Measurements from ENCODE around the gene RNF2. TPM values are rescaled to one million over a fixed set of nuclear protein-coding genes. Genes with fewer than 3 reads are reported as not detected.

Gene RNF2
- polyA plus RNA-seq, 3 donors = 15.5 to 25.2 (median 19.3) TPM

- H3K36me3 Mint-ChIP-seq = peaks cover 70 to 84% of the 10 kb centered on the region in 2 donors
These were observed 87.2 kb downstream of the RNF2 start for GRCh38 chr1:185132534-185132933.

GRCh38 chr1:185137896-185138545, 92.7 kb downstream of the RNF2 start:
- H3K9me3 ChIP-seq (replicated peaks in 1 of 2; ENCODE audit: control insufficient read depth in 1 of 2, insufficient read depth in 1 of 2, low read length in 2 of 2) = peaks cover 0 to 4% of the 10 kb centered on the region in 2 donors
- Mint-ChIP-seq H3K27me3 (ENCODE audit: low read depth in 3 of 3) (no peaks in the 10 kb centered on the region), H3K4me1 (no peaks in the 10 kb centered on the region), H3K27ac (no peak overlapping the region), H3K4me3 (no peak overlapping the region), H3K36me3 (peaks cover 72 to 81% of the 10 kb centered on the region in 2 donors), H3K9me3 (peaks cover 0 to 8% (median 5%) of the 10 kb centered on the region in 7 donors)
- DNase-seq = no peak
- no peak overlapping the region for H3K9ac ChIP-seq (ENCODE audit: insufficient read depth, low read length, poor library complexity, severe bottlenecking)
- no peak overlapping the region for H3K27ac ChIP-seq (ENCODE audit: low read depth in 1 of 2, low read length in 2 of 2)
- WGBS (ENCODE audit: insufficient coverage) = no CpG with 5 or more reads among the region's 1 CpG
- no peaks in the 10 kb centered on the region for H3K27me3 ChIP-seq (ENCODE audit: control insufficient read depth in 2 of 2, insufficient read depth in 2 of 2, low read length in 2 of 2)
- H3K4me1 ChIP-seq (ENCODE audit: control insufficient read depth in 1 of 2, insufficient read depth in 2 of 2, low read length in 2 of 2) = no peaks in the 10 kb centered on the region
- intact Hi-C loops (cut with micrococcal nuclease) = no loop called here
- no peaks in the 10 kb centered on the region for H4K20me1 ChIP-seq (ENCODE audit: insufficient read depth, low read length)
- TF ChIP-seq CTCF (IDR thresholded peaks at IDR 0.05) = no peak
- no peak overlapping the region for H2AFZ ChIP-seq (ENCODE audit: insufficient read depth, low read depth, low read length, poor library complexity, severe bottlenecking)
- H3K4me2 ChIP-seq (replicated peaks; ENCODE audit: extremely low read depth, low read length, poor library complexity, severe bottlenecking) = no peak overlapping the region
- peaks cover 76 to 97% of the 10 kb centered on the region in 2 donors for H3K36me3 ChIP-seq (replicated peaks in 1 of 2; ENCODE audit: control insufficient read depth in 1 of 2, insufficient read depth in 2 of 2, low read length in 2 of 2)
- H3K79me2 ChIP-seq (ENCODE audit: insufficient read depth, low read length) = no peaks in the 10 kb centered on the region
- H3K4me3 ChIP-seq (replicated peaks in 1 of 3; ENCODE audit: low read depth in 2 of 3, low read length in 3 of 3) = no peak overlapping the region

More at GRCh38 chr1:185132534-185132933, 87.2 kb downstream of the RNF2 start:
- Histone ChIP-seq H3K4me1 (ENCODE audit: control insufficient read depth in 1 of 2, insufficient read depth in 2 of 2, low read length in 2 of 2) (no peaks in the 10 kb centered on the region), H3K4me2 (replicated peaks; ENCODE audit: extremely low read depth, low read length, poor library complexity, severe bottlenecking) (no peak overlapping the region), H3K9ac (ENCODE audit: insufficient read depth, low read length, poor library complexity, severe bottlenecking) (no peak overlapping the region), H3K9me3 (replicated peaks in 1 of 2; ENCODE audit: control insufficient read depth in 1 of 2, insufficient read depth in 1 of 2, low read length in 2 of 2) (peaks cover 0 to 9% of the 10 kb centered on the region in 2 donors), H3K79me2 (ENCODE audit: insufficient read depth, low read length) (no peaks in the 10 kb centered on the region), H3K4me3 (replicated peaks in 1 of 3; ENCODE audit: low read depth in 2 of 3, low read length in 3 of 3) (no peak overlapping the region), H3K27ac (ENCODE audit: low read depth in 1 of 2, low read length in 2 of 2) (no peak overlapping the region), H4K20me1 (ENCODE audit: insufficient read depth, low read length) (no peaks in the 10 kb centered on the region), H3K27me3 (ENCODE audit: control insufficient read depth in 2 of 2, insufficient read depth in 2 of 2, low read length in 2 of 2) (no peaks in the 10 kb centered on the region), H2AFZ (ENCODE audit: insufficient read depth, low read depth, low read length, poor library complexity, severe bottlenecking) (no peak overlapping the region), H3K36me3 (replicated peaks in 1 of 2; ENCODE audit: control insufficient read depth in 1 of 2, insufficient read depth in 2 of 2, low read length in 2 of 2) (peaks cover 62 to 99% of the 10 kb centered on the region in 2 donors)
- H3K9me3 Mint-ChIP-seq = peaks cover 0 to 16% (median 11%) of the 10 kb centered on the region in 7 donors
- TF ChIP-seq CTCF (IDR thresholded peaks at IDR 0.05) = no peak
- H3K4me3 Mint-ChIP-seq = no peak overlapping the region
- WGBS (ENCODE audit: insufficient coverage) = no CpG with 5 or more reads among the region's 1 CpG
- no peaks in the 10 kb centered on the region for H3K27me3 Mint-ChIP-seq (ENCODE audit: low read depth in 3 of 3)
- DNase-seq = no peak
- no peak overlapping the region for H3K27ac Mint-ChIP-seq
- H3K4me1 Mint-ChIP-seq = peaks cover 2% of the 10 kb centered on the region
- intact Hi-C loops (cut with micrococcal nuclease) = no loop called here
